Spleen (tissue), 7 donors: Measurements from ENCODE around the gene GPR183.

Source experiments
- POLR2A ChIP-seq, 3 donors: fragments of 450-650 bp; IDR thresholded peaks; one replicate each; pipeline ENCODE4 v1.5.1; 2017; ENCODE audit warnings: antibody characterized with exemption in 3 of 3, mild to moderate bottlenecking in 1 of 3
- POLR2AphosphoS5 ChIP-seq, 3 donors: sonication (generic); formaldehyde crosslinking; IDR thresholded peaks; one replicate each; pipeline ENCODE4 v1.5.1; 2017; ENCODE audit warnings: antibody characterized with exemption in 3 of 3
- TF ChIP-seq, protein P1 (sequence below), 11 experiments: fragments of 200-600 bp in 7 of 11; fragments of 450-650 bp in 4 of 11; sonication (generic) in 4 of 11; IDR thresholded peaks in 8 of 11; conservative IDR thresholded peaks in 3 of 11; 1 replicate in 7 of 11; 2 replicates in 4 of 11; pipeline versions ENCODE4 v1.4.0 to v1.8.0; 2016 to 2021; ENCODE audit warnings: antibody characterized with exemption in 11 of 11, inconsistent platforms in 4 of 11, mild to moderate bottlenecking in 1 of 11
- donor health status: DM: no; HTN: no; CAD: no; lungs with moderate emphysema.
- donor health status: DM: no; HTN: no; CAD: no.
- donor health status: DM: no; HTN: no; CAD: no.

DNA sequence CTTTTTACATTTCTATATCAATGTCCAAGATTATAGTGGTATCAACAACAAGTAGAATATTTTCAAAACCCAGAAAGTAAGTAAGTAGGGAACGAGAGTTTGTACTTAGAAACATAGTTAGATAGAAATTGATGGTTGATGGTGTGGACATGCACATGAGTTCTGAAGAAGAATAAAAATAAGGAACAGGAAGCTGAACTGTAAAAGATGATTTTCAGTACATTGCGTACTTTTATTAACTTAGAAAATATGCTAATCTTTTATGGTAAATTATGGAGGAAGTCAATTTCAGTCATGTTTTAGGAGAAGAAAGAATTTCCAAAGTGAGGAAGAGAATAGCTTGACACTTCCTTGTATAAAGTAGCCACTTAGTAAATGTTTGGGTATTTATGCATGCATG, 36.7 kb downstream of the GPR183 start:
- TF ChIP-seq, protein P1, sequence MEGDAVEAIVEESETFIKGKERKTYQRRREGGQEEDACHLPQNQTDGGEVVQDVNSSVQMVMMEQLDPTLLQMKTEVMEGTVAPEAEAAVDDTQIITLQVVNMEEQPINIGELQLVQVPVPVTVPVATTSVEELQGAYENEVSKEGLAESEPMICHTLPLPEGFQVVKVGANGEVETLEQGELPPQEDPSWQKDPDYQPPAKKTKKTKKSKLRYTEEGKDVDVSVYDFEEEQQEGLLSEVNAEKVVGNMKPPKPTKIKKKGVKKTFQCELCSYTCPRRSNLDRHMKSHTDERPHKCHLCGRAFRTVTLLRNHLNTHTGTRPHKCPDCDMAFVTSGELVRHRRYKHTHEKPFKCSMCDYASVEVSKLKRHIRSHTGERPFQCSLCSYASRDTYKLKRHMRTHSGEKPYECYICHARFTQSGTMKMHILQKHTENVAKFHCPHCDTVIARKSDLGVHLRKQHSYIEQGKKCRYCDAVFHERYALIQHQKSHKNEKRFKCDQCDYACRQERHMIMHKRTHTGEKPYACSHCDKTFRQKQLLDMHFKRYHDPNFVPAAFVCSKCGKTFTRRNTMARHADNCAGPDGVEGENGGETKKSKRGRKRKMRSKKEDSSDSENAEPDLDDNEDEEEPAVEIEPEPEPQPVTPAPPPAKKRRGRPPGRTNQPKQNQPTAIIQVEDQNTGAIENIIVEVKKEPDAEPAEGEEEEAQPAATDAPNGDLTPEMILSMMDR (IDR thresholded peaks at IDR 0.05 in 8 of 11, conservative IDR thresholded peaks at IDR 0.05 in 3 of 11) = no peak
- TF ChIP-seq POLR2AphosphoS5 (IDR thresholded peaks at IDR 0.05) = no peak
- TF ChIP-seq POLR2A (IDR thresholded peaks at IDR 0.05) = no peak
